Activated CD8-positive, alpha-beta T cell treated with anti-CD3 and anti-CD28 coated beads, Interleukin-2, amount 10 ng/mL, durations not matched to agents 7 days and 5 days (primary cell): ENCODE data around the gene STAG2. TPM values are rescaled to one million over a fixed set of nuclear protein-coding genes. Genes with fewer than 3 reads are reported as not detected.
"Not testable (repeated sequence)": the region's sequence is repeated elsewhere in the genome, so short reads cannot be mapped to it uniquely, and the experiment has no call there.

Source experiments
- ATAC-seq: fragments of 150-1000 bp; cut with Tn5 transposase; one replicate; pipeline ENCODE4 v1.10.0; 2021; ENCODE audit warnings: moderate library complexity
- CTCF ChIA-PET: fragments of 350-600 bp; sonication (Branson Sonifier 250); formaldehyde crosslinking; loops from one replicate; lab custom pipeline; 2021; ENCODE audit warnings: antibody characterized with exemption; lab: Charles Lee
- POLR2A ChIA-PET: fragments of 350-600 bp; sonication (Branson Sonifier 250); formaldehyde crosslinking; loops from one replicate; lab custom pipeline; 2021; ENCODE audit warnings: antibody characterized with exemption; lab: Charles Lee
- DNase-seq: peaks from one replicate; pipeline ENCODE4 v3.0.0-alpha.2; 2020
- H3K27ac Mint-ChIP-seq: one replicate; pipeline ENCODE4 v1.8.0; 2021; ENCODE audit warnings: mild to moderate bottlenecking, mixed read lengths
- H3K27me3 Mint-ChIP-seq: one replicate; pipeline ENCODE4 v1.8.0; 2021; ENCODE audit warnings: low read depth, mixed read lengths
- H3K36me3 Mint-ChIP-seq: one replicate; pipeline ENCODE4 v1.8.0; 2021; ENCODE audit warnings: low read depth, mixed read lengths
- H3K4me1 Mint-ChIP-seq: one replicate; pipeline ENCODE4 v1.8.0; 2021; ENCODE audit warnings: low read depth, mixed read lengths
- H3K4me3 Mint-ChIP-seq: one replicate; pipeline ENCODE4 v1.8.0; 2021; ENCODE audit warnings: mild to moderate bottlenecking, mixed read lengths
- H3K9me3 Mint-ChIP-seq: one replicate; pipeline ENCODE4 v1.8.0; 2022; ENCODE audit warnings: mixed read lengths; ENCODE audit not compliant: insufficient read depth
- total RNA-seq, 2 experiments: library from RNA; stranded (reverse); gene quantifications; one replicate each; pipeline ENCODE4 v1.2.3, GENCODE V29; 2021

Gene STAG2
- 10 to 100 TPM; 87.3 to 94.9 TPM for total RNA-seq

DNA sequence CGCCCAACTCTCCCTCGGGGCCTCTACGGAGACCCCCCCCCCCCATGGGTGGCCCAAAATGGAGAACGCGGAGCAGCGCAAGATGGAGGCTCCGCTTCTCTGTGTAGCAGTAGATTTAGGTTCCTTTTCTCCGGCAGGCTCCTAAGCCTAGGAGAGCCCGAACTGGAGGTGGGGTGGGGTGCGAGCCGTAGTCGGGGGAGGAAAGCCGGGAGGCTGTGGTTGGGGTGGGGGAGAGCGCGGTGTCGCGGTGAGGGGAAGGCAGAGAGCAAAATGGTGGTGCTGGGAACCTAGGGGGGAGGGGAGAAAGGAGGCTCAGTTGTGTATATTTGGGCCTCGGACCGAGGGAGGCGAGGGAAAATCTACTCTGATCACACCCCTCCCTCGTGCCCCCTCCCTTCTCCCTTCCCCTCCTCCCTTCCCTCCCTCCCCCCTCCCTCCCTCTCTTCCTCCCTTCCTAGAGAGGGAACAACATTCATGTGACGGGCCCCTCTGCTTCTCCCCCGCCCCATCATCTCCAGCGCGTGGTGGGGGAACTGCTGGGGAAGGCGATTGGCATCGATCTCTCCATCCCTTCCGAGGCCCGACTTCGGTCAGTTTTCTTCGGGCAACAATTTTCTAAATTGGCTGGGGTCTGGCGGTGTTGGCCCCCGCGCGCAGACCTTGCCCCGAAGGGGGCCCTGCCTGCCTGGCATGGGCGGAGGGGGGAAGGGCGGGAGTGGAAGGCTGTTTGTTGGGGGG lies at the start of gene STAG2:
Gene STAG2 (plus strand): TSS at position 439 of the 738 bp plus-strand sequence. CDS start 60,922 bp downstream, outside the sequence.
- peak within 1 kb of the TSS; percentile 89 for H3K4me3 Mint-ChIP-seq
- peaks cover 22% of the 10 kb centered on the region for H3K4me1 Mint-ChIP-seq
- POLR2A ChIA-PET, result interaction anchor here (1.5 to 2.1 kb wide), 2 partner anchors 101 kb away, joined by 5 to 8 read pairs; no protein-coding TSS in a partner anchor
- peak; percentile 18 for ATAC-seq
- peak; percentile 72 for DNase-seq
- CTCF ChIA-PET, result interaction anchor here (1.7 kb wide), 1 partner anchor 60 kb away, joined by 7 read pairs; no protein-coding TSS in a partner anchor
- H3K27me3 Mint-ChIP-seq, result no peaks in the 10 kb centered on the region
- H3K27ac Mint-ChIP-seq, result peak within 1 kb of the TSS; percentile 95
- H3K9me3 Mint-ChIP-seq, result no peaks in the 10 kb centered on the region
- H3K36me3 Mint-ChIP-seq, result peaks cover 23% of the 10 kb centered on the region

- Mint-ChIP-seq H3K9me3 (no peaks in the 10 kb centered on the region), H3K27me3 (no peaks in the 10 kb centered on the region), H3K36me3 (no peaks in the 10 kb centered on the region), H3K4me3 (no peak overlapping the region), H3K27ac (no peak overlapping the region), H3K4me1 (no peaks in the 10 kb centered on the region)
- ChIA-PET POLR2A (no interaction called here), CTCF (interaction anchor here (1.3 kb wide), 1 partner anchor 84 kb away, joined by 3 read pairs; no protein-coding TSS in a partner anchor)
- DNase-seq (no peak), ATAC-seq (no peak)
Observed at GRCh38 chrX:123917069-123917468, 44.4 kb upstream of the STAG2 start.

DNA sequence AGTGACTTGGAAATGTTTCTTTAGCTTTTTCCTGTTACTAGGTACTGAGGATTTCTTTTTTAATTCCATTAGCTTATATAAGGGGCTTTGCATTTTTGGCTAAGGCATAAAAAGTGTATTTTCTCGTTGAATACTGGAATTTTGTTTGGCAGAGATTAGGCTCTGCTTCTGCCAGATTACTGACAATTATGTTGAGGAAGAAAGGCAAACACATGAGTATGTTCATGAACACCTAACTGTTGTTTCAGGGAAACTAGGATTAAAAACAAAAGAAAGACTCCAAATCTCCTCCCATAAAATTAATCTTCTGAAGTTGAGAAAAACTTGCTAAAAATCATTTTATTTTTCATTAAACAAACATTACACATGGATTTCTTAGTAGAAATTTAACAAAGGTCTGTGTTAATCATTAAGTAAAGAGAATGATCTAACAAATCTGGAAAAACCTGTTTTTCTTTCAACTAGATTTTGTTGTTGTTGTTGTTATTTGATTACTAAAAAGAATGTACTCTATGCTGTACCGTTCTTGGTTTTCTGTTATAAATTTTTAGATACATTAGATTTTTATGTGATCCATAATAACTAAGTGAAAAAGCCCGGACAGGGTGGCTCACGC lies 43.3 kb upstream of the STAG2 start:
- no peak for DNase-seq
- Mint-ChIP-seq H3K27me3 (no peaks in the 10 kb centered on the region), H3K4me3 (no peak overlapping the region), H3K9me3 (no peaks in the 10 kb centered on the region), H3K27ac (no peak overlapping the region), H3K36me3 (no peaks in the 10 kb centered on the region), H3K4me1 (no peaks in the 10 kb centered on the region)
- CTCF ChIA-PET, result interaction anchor here (1.3 kb wide), 1 partner anchor 85 kb away, joined by 3 read pairs; no protein-coding TSS in a partner anchor
- POLR2A ChIA-PET, result no interaction called here
- no peak for ATAC-seq

DNA sequence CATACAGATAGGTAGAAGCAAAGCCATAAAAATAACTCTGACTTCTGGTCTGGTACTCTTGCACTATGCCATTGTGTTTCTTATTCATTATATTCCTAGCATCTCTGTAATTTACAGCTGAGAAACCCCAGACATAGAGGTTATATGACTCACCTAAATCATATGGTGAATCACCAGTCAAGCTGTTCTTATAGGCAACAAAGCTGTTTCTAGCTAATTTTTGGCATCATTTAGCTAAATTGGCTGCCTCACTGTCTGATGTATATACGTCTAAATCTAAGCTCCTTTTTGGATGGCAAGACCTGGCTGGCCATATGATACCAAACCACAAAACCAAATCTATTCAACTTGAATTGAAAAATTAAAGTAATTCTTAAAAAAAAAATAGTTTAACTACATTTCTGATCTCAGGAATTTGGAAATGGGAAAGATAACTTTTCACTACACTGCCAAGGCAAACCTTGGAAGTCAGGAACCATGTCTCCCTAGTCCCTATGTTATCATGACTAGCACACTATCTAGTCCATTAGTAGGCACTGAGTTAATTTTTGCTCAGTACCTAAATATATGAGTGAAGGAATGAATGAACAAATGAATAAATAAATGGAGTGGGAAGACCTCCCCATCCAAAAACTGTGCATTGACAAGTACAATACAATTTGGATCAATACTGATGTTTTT lies 41.3 kb upstream of the STAG2 start:
- DNase-seq, result no peak
- H3K4me3 Mint-ChIP-seq, result no peak overlapping the region
- POLR2A ChIA-PET, result no interaction called here
- peaks cover 4% of the 10 kb centered on the region for H3K27me3 Mint-ChIP-seq
- CTCF ChIA-PET, result no interaction called here
- ATAC-seq, result no peak
- no peak overlapping the region for H3K27ac Mint-ChIP-seq
- no peaks in the 10 kb centered on the region for H3K9me3 Mint-ChIP-seq
- no peaks in the 10 kb centered on the region for H3K36me3 Mint-ChIP-seq
- no peaks in the 10 kb centered on the region for H3K4me1 Mint-ChIP-seq

DNA sequence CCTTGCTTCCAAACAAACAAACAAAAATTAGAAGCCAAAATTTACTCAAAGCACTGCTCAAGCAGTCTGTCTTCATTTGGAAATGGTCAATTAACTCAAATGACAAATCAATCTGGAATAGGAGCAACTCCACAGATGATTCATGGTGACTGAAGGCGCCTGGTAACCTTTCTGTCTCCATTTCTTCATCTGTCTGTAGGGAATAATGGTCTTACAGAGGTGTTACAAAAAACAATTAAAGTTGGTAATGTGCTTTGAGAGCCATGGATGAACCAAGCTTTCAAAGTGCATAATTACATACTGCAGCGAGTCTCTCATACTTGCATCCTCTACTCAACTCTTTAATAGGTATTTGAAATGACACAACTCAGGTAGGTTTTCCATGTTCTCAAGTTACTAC lies 38.3 kb upstream of the STAG2 start:
- Mint-ChIP-seq H3K36me3 (no peaks in the 10 kb centered on the region), H3K4me1 (no peaks in the 10 kb centered on the region), H3K9me3 (no peaks in the 10 kb centered on the region), H3K27me3 (peaks cover 4% of the 10 kb centered on the region), H3K27ac (no peak overlapping the region), H3K4me3 (no peak overlapping the region)
- ChIA-PET POLR2A (no interaction called here), CTCF (no interaction called here)
- DNase-seq (no peak), ATAC-seq (no peak)

- H3K27me3 Mint-ChIP-seq, result peaks cover 4% of the 10 kb centered on the region
- ATAC-seq, result no peak
- ChIA-PET CTCF (no interaction called here), POLR2A (no interaction called here)
- H3K9me3 Mint-ChIP-seq, result no peaks in the 10 kb centered on the region
- H3K4me1 Mint-ChIP-seq, result no peaks in the 10 kb centered on the region
- no peak overlapping the region for H3K4me3 Mint-ChIP-seq
- no peak for DNase-seq
- no peaks in the 10 kb centered on the region for H3K36me3 Mint-ChIP-seq
- H3K27ac Mint-ChIP-seq, result no peak overlapping the region
Observed at GRCh38 chrX:123924186-123924585, 37.3 kb upstream of the STAG2 start.

DNA sequence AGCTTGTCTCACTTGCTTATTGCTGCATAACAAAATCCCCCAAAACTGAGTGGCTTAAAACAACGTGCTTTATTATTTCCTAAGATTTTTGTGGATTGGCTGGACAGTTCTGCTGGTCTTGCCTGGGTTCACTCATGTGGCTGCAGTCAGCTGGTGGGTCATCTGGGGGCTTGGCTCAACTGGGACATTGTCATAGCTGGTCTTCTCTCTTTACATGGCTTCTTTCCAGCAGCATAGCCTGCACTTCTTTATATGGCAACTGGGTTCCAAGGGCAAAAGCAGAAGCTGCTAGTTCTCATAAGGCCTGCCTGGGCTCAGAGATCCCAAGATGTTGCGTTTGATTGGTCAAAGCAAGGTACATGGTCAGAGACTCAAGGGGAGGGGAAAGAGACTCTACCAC lies 33.7 kb upstream of the STAG2 start:
- ATAC-seq, result no peak
- no peak for DNase-seq
- H3K9me3 Mint-ChIP-seq, result no peaks in the 10 kb centered on the region
- H3K4me3 Mint-ChIP-seq, result no peak overlapping the region
- CTCF ChIA-PET, result no interaction called here
- H3K27ac Mint-ChIP-seq, result no peak overlapping the region
- peaks cover 7% of the 10 kb centered on the region for H3K27me3 Mint-ChIP-seq
- no peaks in the 10 kb centered on the region for H3K36me3 Mint-ChIP-seq
- POLR2A ChIA-PET, result no interaction called here
- no peaks in the 10 kb centered on the region for H3K4me1 Mint-ChIP-seq

GRCh38 chrX:123932055-123932454 lies 29.5 kb upstream of the STAG2 start:
- H3K9me3 Mint-ChIP-seq, H3K4me3 Mint-ChIP-seq, H3K27ac Mint-ChIP-seq, ATAC-seq, H3K36me3 Mint-ChIP-seq, H3K4me1 Mint-ChIP-seq, H3K27me3 Mint-ChIP-seq, DNase-seq, CTCF ChIA-PET, POLR2A ChIA-PET: not testable (repeated sequence)

- no peak overlapping the region for H3K27ac Mint-ChIP-seq
- no peaks in the 10 kb centered on the region for H3K4me1 Mint-ChIP-seq
- no peaks in the 10 kb centered on the region for H3K27me3 Mint-ChIP-seq
- H3K4me3 Mint-ChIP-seq, result no peak overlapping the region
- no peaks in the 10 kb centered on the region for H3K36me3 Mint-ChIP-seq
- DNase-seq (no peak), ATAC-seq (no peak)
- CTCF ChIA-PET, result no interaction called here
- no peaks in the 10 kb centered on the region for H3K9me3 Mint-ChIP-seq
- POLR2A ChIA-PET, result no interaction called here
Observed at GRCh38 chrX:123943074-123943473, 18.4 kb upstream of the STAG2 start.

DNA sequence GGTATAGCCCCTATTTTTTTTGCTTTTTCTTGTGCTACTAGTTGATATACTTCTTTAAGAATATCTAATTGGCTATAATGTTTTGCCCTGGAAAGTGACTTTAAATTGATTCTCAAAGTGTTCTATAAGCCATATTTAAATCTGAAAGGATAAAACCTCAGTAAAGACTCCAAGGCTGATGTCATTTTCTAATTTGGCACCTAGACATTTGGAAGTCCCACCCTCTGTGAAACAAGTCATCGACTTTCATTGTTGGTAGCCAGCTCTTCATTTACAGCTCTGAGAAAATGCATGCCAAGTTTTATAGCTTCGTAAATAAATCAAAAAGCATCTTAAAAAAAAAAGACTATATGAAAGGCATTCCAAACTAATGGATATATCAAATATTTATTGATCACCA lies 18.0 kb upstream of the STAG2 start:
- POLR2A ChIA-PET, result no interaction called here
- DNase-seq (no peak), ATAC-seq (no peak)
- H3K27me3 Mint-ChIP-seq, result no peaks in the 10 kb centered on the region
- H3K9me3 Mint-ChIP-seq, result no peaks in the 10 kb centered on the region
- no peaks in the 10 kb centered on the region for H3K36me3 Mint-ChIP-seq
- CTCF ChIA-PET, result no interaction called here
- no peak overlapping the region for H3K27ac Mint-ChIP-seq
- no peak overlapping the region for H3K4me3 Mint-ChIP-seq
- H3K4me1 Mint-ChIP-seq, result no peaks in the 10 kb centered on the region

DNA sequence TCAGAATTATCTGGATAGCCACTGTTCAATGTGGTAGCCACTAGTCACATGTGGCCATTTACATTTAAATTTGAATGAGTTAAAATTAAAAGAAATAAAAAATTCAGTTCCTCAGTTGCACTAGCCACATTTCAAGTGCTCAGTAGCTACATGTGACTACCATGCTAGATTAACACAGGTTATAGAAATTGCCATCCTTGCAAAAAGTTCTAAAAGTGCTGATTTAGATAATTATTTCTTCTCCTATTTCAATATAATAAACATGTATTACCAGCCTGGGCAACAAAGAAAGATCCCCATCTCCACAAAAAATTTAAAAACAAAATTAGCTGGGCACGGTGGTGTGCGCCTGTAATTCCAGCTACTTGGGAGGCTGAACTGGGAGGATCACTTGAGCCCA lies 11.7 kb upstream of the STAG2 start:
- Mint-ChIP-seq H3K4me1 (no peaks in the 10 kb centered on the region), H3K36me3 (no peaks in the 10 kb centered on the region), H3K4me3 (no peak overlapping the region), H3K27me3 (no peaks in the 10 kb centered on the region), H3K27ac (no peak overlapping the region), H3K9me3 (no peaks in the 10 kb centered on the region)
- DNase-seq, result no peak
- ChIA-PET POLR2A (no interaction called here), CTCF (no interaction called here)
- ATAC-seq, result no peak
